NB4 (cell line): ENCODE data around the gene STX8.
A peak's percentile ranks its signal among the peaks of the same experiment; 100 is the strongest.

Experiments
- CTCF ChIP-seq: IDR thresholded peaks from one replicate; pipeline ENCODE4 v1.5.1; 2012; ENCODE audit warnings: low read depth, low read length
- MAX ChIP-seq: IDR thresholded peaks from 2 replicates; pipeline ENCODE4 v1.6.1; 2011; ENCODE audit warnings: low read depth, low read length
- MYC ChIP-seq: IDR thresholded peaks from 2 replicates; pipeline ENCODE4 v1.6.1; 2011; ENCODE audit warnings: low read depth, low read length
- POLR2A ChIP-seq: IDR thresholded peaks from 2 replicates; pipeline ENCODE4 v1.6.1; 2011; ENCODE audit warnings: mild to moderate bottlenecking; ENCODE audit not compliant: insufficient read length; ENCODE audit errors: extremely low read depth

GRCh38 chr17:9291912-9292560 is 283.6 kb downstream of the STX8 start:
- TF ChIP-seq MAX (no peak), POLR2A (no peak), CTCF (peak; percentile 43), MYC (no peak)
